Thoracic aorta (tissue), 2 donors: ENCODE results near the gene RIOK2. TPM values are rescaled to one million over a fixed set of nuclear protein-coding genes. Genes with fewer than 3 reads are reported as not detected.
"Not testable (repeated sequence)": the region's sequence is repeated elsewhere in the genome, so short reads cannot be mapped to it uniquely, and the experiment has no call there.

Source experiments
- ATAC-seq: fragments of 150-250 bp; one replicate; pipeline ENCODE4 v1.8.0; 2017; ENCODE audit warnings: low read depth; ENCODE audit not compliant: insufficient number of reproducible peaks, low FRiP score
- DNase-seq: peaks from one replicate; pipeline ENCODE4 v3.0.0-alpha.2; 2020; ENCODE audit warnings: low spot score
- H3K27ac ChIP-seq, 2 donors: fragments of 200-600 bp; sonication (generic); 1 replicate in 1 of 2; 2 replicates in 1 of 2; pipeline ENCODE4 v1.5.1; 2016; ENCODE audit warnings: mild to moderate bottlenecking in 2 of 2, moderate library complexity in 2 of 2
- H3K27me3 ChIP-seq: fragments of 200-600 bp; sonication (generic); replicated peaks from 2 replicates; pipeline ENCODE4 v1.6.0; 2016; ENCODE audit warnings: mild to moderate bottlenecking; ENCODE audit not compliant: insufficient read depth
- H3K36me3 ChIP-seq: fragments of 200-600 bp; sonication (generic); one replicate; pipeline ENCODE4 v1.5.1; 2016
- H3K4me1 ChIP-seq, 2 donors: fragments of 200-600 bp; sonication (generic); 1 replicate in 1 of 2; 2 replicates in 1 of 2; pipeline versions ENCODE4 v1.5.1 to v1.6.0; 2016; ENCODE audit warnings: low read depth in 2 of 2, mild to moderate bottlenecking in 1 of 2; ENCODE audit not compliant: control insufficient read depth in 1 of 2
- H3K4me3 ChIP-seq: fragments of 200-600 bp; sonication (generic); 2 replicates; pipeline ENCODE4 v1.5.1; 2016; ENCODE audit warnings: mild to moderate bottlenecking
- H3K9me3 ChIP-seq: fragments of 200-600 bp; sonication (generic); 2 replicates; pipeline ENCODE4 v1.5.1; 2016
- total RNA-seq, 2 donors: library from RNA; depleted of rRNA; stranded (reverse); fragments of >200 nt; gene quantifications; one replicate each; pipeline versions ENCODE4 v1.1.0 to v1.2.3, GENCODE V29; 2016
- TF ChIP-seq, protein P1 (sequence below): fragments of 200-600 bp; sonication (generic); IDR thresholded peaks from one replicate; pipeline ENCODE4 v1.5.1; 2019; ENCODE audit warnings: antibody characterized with exemption

Gene RIOK2
- total RNA-seq, 2 donors from 2014 or later: 10.4 to 33.5 TPM

DNA sequence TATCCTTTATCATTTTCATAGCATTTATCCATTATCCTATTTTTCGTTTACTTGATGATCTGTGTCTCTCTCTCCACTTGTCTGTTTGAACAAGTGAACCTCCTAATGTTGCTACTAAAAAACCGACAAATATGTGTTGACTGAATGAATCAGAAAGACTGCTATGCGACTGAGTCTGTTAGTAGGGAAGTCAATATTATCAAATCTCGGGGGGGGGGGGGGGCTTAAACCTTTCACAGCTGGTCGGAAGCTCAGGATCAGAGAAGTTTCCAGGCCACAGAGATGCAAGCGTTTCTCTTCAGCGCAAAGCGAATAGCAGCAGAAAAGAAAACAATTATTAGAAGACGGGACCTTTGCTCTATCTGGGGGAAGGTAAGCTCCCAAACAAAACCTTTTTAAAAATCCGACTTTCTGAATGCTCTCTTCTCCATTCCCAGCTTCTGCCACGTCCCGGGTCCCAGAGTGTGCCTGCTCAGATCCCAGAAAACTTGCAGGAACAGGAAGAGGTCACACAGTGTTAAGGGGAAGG, 412 bp downstream of the RIOK2 start:
- Histone ChIP-seq H3K9me3 (no peaks in the 10 kb centered on the region), H3K36me3 (peaks cover 9% of the 10 kb centered on the region), H3K4me3 (peak overlapping the region; percentile 97), H3K27ac (peak overlapping the region; percentile 85 to 91), H3K27me3 (no peaks in the 10 kb centered on the region), H3K4me1 (peaks cover 14 to 27% of the 10 kb centered on the region in 2 donors)
- TF ChIP-seq, protein P1, sequence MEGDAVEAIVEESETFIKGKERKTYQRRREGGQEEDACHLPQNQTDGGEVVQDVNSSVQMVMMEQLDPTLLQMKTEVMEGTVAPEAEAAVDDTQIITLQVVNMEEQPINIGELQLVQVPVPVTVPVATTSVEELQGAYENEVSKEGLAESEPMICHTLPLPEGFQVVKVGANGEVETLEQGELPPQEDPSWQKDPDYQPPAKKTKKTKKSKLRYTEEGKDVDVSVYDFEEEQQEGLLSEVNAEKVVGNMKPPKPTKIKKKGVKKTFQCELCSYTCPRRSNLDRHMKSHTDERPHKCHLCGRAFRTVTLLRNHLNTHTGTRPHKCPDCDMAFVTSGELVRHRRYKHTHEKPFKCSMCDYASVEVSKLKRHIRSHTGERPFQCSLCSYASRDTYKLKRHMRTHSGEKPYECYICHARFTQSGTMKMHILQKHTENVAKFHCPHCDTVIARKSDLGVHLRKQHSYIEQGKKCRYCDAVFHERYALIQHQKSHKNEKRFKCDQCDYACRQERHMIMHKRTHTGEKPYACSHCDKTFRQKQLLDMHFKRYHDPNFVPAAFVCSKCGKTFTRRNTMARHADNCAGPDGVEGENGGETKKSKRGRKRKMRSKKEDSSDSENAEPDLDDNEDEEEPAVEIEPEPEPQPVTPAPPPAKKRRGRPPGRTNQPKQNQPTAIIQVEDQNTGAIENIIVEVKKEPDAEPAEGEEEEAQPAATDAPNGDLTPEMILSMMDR: no peak
- no peak for DNase-seq
- ATAC-seq: no peak

- ATAC-seq: no peak
- Histone ChIP-seq H3K4me3 (peak overlapping the region; percentile 97), H3K36me3 (peaks cover 12% of the 10 kb centered on the region), H3K27me3 (no peaks in the 10 kb centered on the region), H3K9me3 (no peaks in the 10 kb centered on the region), H3K4me1 (peaks cover 14 to 27% of the 10 kb centered on the region in 2 donors), H3K27ac (peak overlapping the region in 1 of 2 donors; percentile 85)
- no peak for DNase-seq
- TF ChIP-seq, protein P1: no peak
These were observed 1.0 kb downstream of the RIOK2 start for GRCh38 chr5:97181856-97182545.

- H3K4me1 ChIP-seq: peaks cover 14 to 27% of the 10 kb centered on the region in 2 donors
- H3K36me3 ChIP-seq: peaks cover 18% of the 10 kb centered on the region
- H3K4me3 ChIP-seq, ATAC-seq, DNase-seq, H3K27ac ChIP-seq, H3K9me3 ChIP-seq, H3K27me3 ChIP-seq: not testable (repeated sequence)
These were observed 3.6 kb downstream of the RIOK2 start for GRCh38 chr5:97179457-97179856.

DNA sequence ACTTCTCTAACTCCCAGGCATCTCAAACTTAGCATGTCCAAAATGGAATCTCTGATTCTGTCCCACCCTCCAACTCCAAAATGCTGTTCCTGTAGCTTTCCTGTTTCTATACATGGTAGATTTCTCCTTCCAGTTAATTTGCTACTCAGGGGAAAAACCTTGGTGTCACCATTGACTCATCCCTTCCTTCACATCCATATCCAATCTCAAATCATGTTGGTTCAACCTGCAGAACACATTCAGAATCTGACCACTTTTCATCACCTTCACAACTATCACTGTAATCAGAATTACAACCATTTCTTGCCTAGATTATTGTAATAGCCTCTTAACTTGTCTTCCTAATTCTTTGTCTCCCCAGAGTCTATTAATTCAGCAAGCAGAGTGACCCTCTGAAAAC, 10.8 kb downstream of the RIOK2 start:
- Histone ChIP-seq H3K27ac (no peak overlapping the region), H3K36me3 (peaks cover 19% of the 10 kb centered on the region), H3K9me3 (no peaks in the 10 kb centered on the region), H3K4me3 (no peak overlapping the region), H3K27me3 (no peaks in the 10 kb centered on the region), H3K4me1 (no peaks in the 10 kb centered on the region)
- DNase-seq (no peak), ATAC-seq (no peak)
- TF ChIP-seq, protein P1: no peak

GRCh38 chr5:97171703-97172102, 11.3 kb downstream of the RIOK2 start:
- no peak for ATAC-seq
- Histone ChIP-seq H3K4me3 (no peak overlapping the region), H3K27ac (no peak overlapping the region), H3K4me1 (no peaks in the 10 kb centered on the region), H3K9me3 (no peaks in the 10 kb centered on the region), H3K36me3 (peaks cover 18% of the 10 kb centered on the region), H3K27me3 (no peaks in the 10 kb centered on the region)
- DNase-seq: no peak
- TF ChIP-seq, protein P1: no peak
